ENCODE results near the gene CACNA2D4. TPM values are rescaled to one million over a fixed set of nuclear protein-coding genes. Genes with fewer than 3 reads are reported as not detected.

The CACNA2D4 gene
- total and polyA plus RNA-seq, 4 donors: 1.5 to 12.6 (median 7.3) TPM

DNA sequence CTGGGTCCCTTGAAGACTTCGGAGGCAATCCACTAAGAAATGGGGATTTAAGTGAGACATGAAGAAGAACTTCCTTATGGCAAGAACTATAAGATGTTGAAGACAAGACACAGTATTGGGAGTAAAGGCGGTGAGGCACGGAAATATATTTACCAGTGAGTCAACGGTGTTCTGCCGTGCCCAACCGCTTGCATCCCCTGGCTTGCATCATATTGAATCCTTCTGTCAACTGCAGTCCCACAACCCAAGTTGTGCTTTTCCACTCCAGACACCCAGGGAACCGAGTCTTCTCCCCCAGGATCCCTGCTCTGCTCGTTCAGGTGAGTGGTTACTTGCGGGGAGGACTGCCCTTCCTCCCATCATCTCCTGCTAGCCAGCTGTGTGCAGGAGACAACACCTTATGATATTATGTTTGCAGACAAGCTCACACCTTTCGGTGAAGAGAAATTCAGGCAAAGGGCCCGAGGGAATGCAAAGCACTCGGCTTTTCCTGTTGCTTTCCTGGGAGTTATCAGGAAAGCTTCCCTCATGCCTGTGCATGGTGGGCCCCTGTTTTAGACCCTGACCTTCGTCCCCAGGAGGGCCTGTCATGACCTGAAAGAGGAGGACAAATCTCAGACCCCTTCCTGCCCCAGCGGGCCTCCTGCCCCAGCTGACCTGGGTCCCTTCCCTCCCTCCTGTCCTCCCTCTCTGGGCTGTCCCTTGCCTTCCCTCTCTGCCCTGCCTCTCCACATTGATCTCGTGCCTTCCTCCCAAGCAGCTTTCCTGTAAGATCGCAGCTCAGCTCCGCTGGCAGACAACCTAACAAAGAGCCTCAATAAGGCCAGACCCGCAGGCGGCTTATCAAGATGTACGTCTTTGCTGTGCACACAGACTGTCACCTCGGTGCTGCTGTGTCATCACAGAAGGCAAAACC, 102.4 kb downstream of the CACNA2D4 start:
- H3K9me3 ChIP-seq (ENCODE audit: control insufficient read depth in 4 of 4, insufficient read depth in 3 of 4, low read length in 3 of 4): peaks cover 0 to 5% (median 0%) of the 10 kb centered on the region in 4 donors
- DNase-seq (no peak), ATAC-seq (ENCODE audit: insufficient read depth, low FRiP score) (no peak)
- H3K27me3 ChIP-seq (ENCODE audit: control insufficient read depth in 3 of 3, insufficient read depth in 3 of 3, low read length in 2 of 3): peaks cover under 1 to 47% (median 18%) of the 10 kb centered on the region in 3 donors
- no peak overlapping the region for H3K27ac ChIP-seq (ENCODE audit: low read depth in 1 of 2, low read length in 1 of 2)
- H3K4me3 ChIP-seq: no peak overlapping the region
- peaks cover 0 to 2% (median 0%) of the 10 kb centered on the region in 5 donors for H3K4me1 ChIP-seq (ENCODE audit: control insufficient read depth in 5 of 5, insufficient read depth in 5 of 5, low read length in 5 of 5)
- no peak overlapping the region for H3K9ac ChIP-seq (ENCODE audit: insufficient read depth in 1 of 2, low read length in 2 of 2)
- WGBS, 2 donors: 55 to 71% methylated on average over 21 of the region's 21 CpGs
- no peaks in the 10 kb centered on the region for H3K36me3 ChIP-seq (ENCODE audit: control insufficient read depth in 4 of 4, insufficient read depth in 4 of 4, low read length in 4 of 4)
- TF ChIP-seq, protein P1, sequence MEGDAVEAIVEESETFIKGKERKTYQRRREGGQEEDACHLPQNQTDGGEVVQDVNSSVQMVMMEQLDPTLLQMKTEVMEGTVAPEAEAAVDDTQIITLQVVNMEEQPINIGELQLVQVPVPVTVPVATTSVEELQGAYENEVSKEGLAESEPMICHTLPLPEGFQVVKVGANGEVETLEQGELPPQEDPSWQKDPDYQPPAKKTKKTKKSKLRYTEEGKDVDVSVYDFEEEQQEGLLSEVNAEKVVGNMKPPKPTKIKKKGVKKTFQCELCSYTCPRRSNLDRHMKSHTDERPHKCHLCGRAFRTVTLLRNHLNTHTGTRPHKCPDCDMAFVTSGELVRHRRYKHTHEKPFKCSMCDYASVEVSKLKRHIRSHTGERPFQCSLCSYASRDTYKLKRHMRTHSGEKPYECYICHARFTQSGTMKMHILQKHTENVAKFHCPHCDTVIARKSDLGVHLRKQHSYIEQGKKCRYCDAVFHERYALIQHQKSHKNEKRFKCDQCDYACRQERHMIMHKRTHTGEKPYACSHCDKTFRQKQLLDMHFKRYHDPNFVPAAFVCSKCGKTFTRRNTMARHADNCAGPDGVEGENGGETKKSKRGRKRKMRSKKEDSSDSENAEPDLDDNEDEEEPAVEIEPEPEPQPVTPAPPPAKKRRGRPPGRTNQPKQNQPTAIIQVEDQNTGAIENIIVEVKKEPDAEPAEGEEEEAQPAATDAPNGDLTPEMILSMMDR (IDR thresholded peaks at IDR 0.05; ENCODE audit: control extremely low read depth, extremely low read depth): no peak

DNA sequence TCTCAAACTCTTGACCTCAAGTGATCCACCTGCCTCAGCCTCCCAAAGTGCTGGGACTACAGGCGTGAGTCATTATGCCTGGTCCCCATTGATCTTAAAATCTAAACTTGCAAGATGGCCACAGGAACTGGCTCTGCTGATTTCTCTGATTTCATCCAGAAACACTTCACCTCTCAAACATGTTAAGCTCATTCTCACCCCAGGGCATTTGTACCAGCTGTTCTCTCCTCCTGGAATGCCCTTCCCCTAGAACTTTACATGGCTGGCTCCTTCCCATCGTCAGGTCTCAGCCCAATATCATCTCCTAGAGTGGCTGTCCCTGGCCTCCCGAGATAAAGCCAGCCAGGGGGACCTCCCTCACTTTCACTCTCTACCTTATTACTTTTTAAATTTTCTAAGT, 103.3 kb downstream of the CACNA2D4 start:
- DNase-seq: no peak
- WGBS, 2 donors: 73 to 85% methylated on average over 3 of the region's 3 CpGs
- peaks cover 0 to 5% (median 0%) of the 10 kb centered on the region in 4 donors for H3K9me3 ChIP-seq (ENCODE audit: control insufficient read depth in 4 of 4, insufficient read depth in 3 of 4, low read length in 3 of 4)
- no peak overlapping the region for H3K9ac ChIP-seq (ENCODE audit: insufficient read depth in 1 of 2, low read length in 2 of 2)
- TF ChIP-seq, protein P1 (IDR thresholded peaks at IDR 0.05; ENCODE audit: control extremely low read depth, extremely low read depth): no peak
- H3K27me3 ChIP-seq (ENCODE audit: control insufficient read depth in 3 of 3, insufficient read depth in 3 of 3, low read length in 2 of 3): peaks cover 0 to 38% (median 10%) of the 10 kb centered on the region in 3 donors
- H3K4me1 ChIP-seq (ENCODE audit: control insufficient read depth in 5 of 5, insufficient read depth in 5 of 5, low read length in 5 of 5): no peaks in the 10 kb centered on the region
- no peaks in the 10 kb centered on the region for H3K36me3 ChIP-seq (ENCODE audit: control insufficient read depth in 4 of 4, insufficient read depth in 4 of 4, low read length in 4 of 4)
- H3K4me3 ChIP-seq: no peak overlapping the region
- ATAC-seq (ENCODE audit: insufficient read depth, low FRiP score): no peak
- H3K27ac ChIP-seq (ENCODE audit: low read depth in 1 of 2, low read length in 1 of 2): no peak overlapping the region

DNA sequence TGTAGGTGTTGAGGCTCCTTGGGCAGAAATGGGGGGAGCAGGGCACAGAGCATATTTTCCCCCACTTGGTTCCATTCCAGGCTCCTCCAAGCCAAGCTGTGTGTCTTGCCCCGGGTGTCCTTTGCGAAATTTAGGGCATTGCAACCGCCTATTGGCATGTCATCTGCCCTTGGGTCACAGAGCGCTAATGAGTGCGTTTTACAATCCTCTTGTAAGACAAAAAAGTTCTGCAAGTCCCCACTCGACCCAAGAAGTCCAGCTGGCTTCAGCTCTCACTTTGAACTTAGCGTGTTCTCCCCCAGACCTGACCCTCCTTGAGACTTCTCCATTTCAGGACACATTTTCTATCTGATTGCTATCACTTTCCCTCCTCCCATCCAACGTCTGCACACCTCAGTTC, 104.2 kb downstream of the CACNA2D4 start:
- WGBS, 2 donors: 56 to 63% methylated on average over 8 of the region's 8 CpGs
- Histone ChIP-seq H3K9me3 (ENCODE audit: control insufficient read depth in 4 of 4, insufficient read depth in 3 of 4, low read length in 3 of 4) (peaks cover 0 to 5% (median 0%) of the 10 kb centered on the region in 4 donors), H3K9ac (ENCODE audit: insufficient read depth in 1 of 2, low read length in 2 of 2) (no peak overlapping the region), H3K27me3 (ENCODE audit: control insufficient read depth in 3 of 3, insufficient read depth in 3 of 3, low read length in 2 of 3) (peaks cover 0 to 29% (median 3%) of the 10 kb centered on the region in 3 donors), H3K36me3 (ENCODE audit: control insufficient read depth in 4 of 4, insufficient read depth in 4 of 4, low read length in 4 of 4) (no peaks in the 10 kb centered on the region), H3K4me3 (no peak overlapping the region), H3K4me1 (ENCODE audit: control insufficient read depth in 5 of 5, insufficient read depth in 5 of 5, low read length in 5 of 5) (no peaks in the 10 kb centered on the region), H3K27ac (ENCODE audit: low read depth in 1 of 2, low read length in 1 of 2) (no peak overlapping the region)
- TF ChIP-seq, protein P1 (IDR thresholded peaks at IDR 0.05; ENCODE audit: control extremely low read depth, extremely low read depth): no peak
- no peak for DNase-seq
- ATAC-seq (ENCODE audit: insufficient read depth, low FRiP score): no peak
